Head of caudate nucleus (tissue), 42 donors: Measurements from ENCODE around the gene TRERF1.
"Not testable (repeated sequence)": the region's sequence is repeated elsewhere in the genome, so short reads cannot be mapped to it uniquely, and the experiment has no call there.

Experiments used
- DNase-seq, 42 donors: peaks; one replicate each; pipeline versions ENCODE4 v3.0.0 to v3.0.0-alpha.2; 2020 to 2021; ENCODE audit warnings: mixed read lengths in 7 of 42
- intact Hi-C: fragments of 100-400 bp; cut with DNase I; formaldehyde crosslinking; loops from one replicate; pipeline ENCODE4 v1.15.0; 2022

TRERF1 gene

GRCh38 chr6:42349753-42350511 lies 101.8 kb downstream of the TRERF1 start:
- intact Hi-C loops, result no loop called here
- no peak for DNase-seq

GRCh38 chr6:42347456-42347855 lies 104.3 kb downstream of the TRERF1 start:
- DNase-seq, result no peak
- intact Hi-C loops, result no loop called here

- intact Hi-C loops, result no loop called here
- no peak for DNase-seq
Measured at GRCh38 chr6:42345696-42346416, 105.9 kb downstream of the TRERF1 start.

- intact Hi-C loops, result no loop called here
- no peak for DNase-seq
Measured at GRCh38 chr6:42344756-42345155, 107.0 kb downstream of the TRERF1 start.

- DNase-seq, result no peak
- intact Hi-C loops, result no loop called here
Measured at GRCh38 chr6:42341771-42342553, 109.8 kb downstream of the TRERF1 start.

GRCh38 chr6:42341221-42341620 lies 110.5 kb downstream of the TRERF1 start:
- DNase-seq, result no peak
- intact Hi-C loops, result no loop called here

- DNase-seq, result no peak
- intact Hi-C loops, result no loop called here
Measured at GRCh38 chr6:42340511-42340910, 111.2 kb downstream of the TRERF1 start.

GRCh38 chr6:42339991-42340401 lies 111.7 kb downstream of the TRERF1 start:
- intact Hi-C loops, result no loop called here
- no peak for DNase-seq

- intact Hi-C loops, result no loop called here
- DNase-seq, result no peak
Measured at GRCh38 chr6:42338744-42339222, 112.9 kb downstream of the TRERF1 start.

- DNase-seq, result no peak
- intact Hi-C loops, result no loop called here
Measured at GRCh38 chr6:42337985-42338743, 113.6 kb downstream of the TRERF1 start.

- intact Hi-C loops, result no loop called here
- no peak for DNase-seq
Measured at GRCh38 chr6:42336431-42336830, 115.3 kb downstream of the TRERF1 start.

GRCh38 chr6:42335896-42336295 lies 115.8 kb downstream of the TRERF1 start:
- no peak for DNase-seq
- intact Hi-C loops, result no loop called here

- intact Hi-C loops, result no loop called here
- DNase-seq, result no peak
Measured at GRCh38 chr6:42334870-42335269, 116.9 kb downstream of the TRERF1 start.

- intact Hi-C loops, result no loop called here
- no peak for DNase-seq
Measured at GRCh38 chr6:42333612-42334011, 118.1 kb downstream of the TRERF1 start.

GRCh38 chr6:42332916-42333315 lies 118.8 kb downstream of the TRERF1 start:
- no peak for DNase-seq

GRCh38 chr6:42331019-42331418 lies 120.7 kb downstream of the TRERF1 start:
- DNase-seq, result no peak
- intact Hi-C loops, result no loop called here

More at GRCh38 chr6:42332916-42333315, 118.8 kb downstream of the TRERF1 start:
- intact Hi-C loops, result no loop called here

- intact Hi-C loops, result no loop called here
- DNase-seq, result no peak
Measured at GRCh38 chr6:42326248-42326647, 125.5 kb downstream of the TRERF1 start.

- intact Hi-C loops, DNase-seq: not testable (repeated sequence)
Measured at GRCh38 chr6:42324656-42325324, 126.9 kb downstream of the TRERF1 start.

- DNase-seq, result no peak
- intact Hi-C loops, result no loop called here
Measured at GRCh38 chr6:42322676-42323075, 129.1 kb downstream of the TRERF1 start.
